Stomach (tissue), 9 donors: ENCODE measurements around the gene LHFPL3. TPM values are rescaled to one million over a fixed set of nuclear protein-coding genes. Genes with fewer than 3 reads are reported as not detected.

Experiments used
- DNase-seq, 2 donors: peaks; one replicate each; pipeline versions ENCODE4 v3.0.0 to v3.0.0-alpha.2; 2013 to 2019
- H3K27ac ChIP-seq, 5 donors: fragments of 200-600 bp in 4 of 5; sonication (generic) in 4 of 5; one replicate each; pipeline ENCODE4 v1.5.1; 2013 to 2019; ENCODE audit warnings: mild to moderate bottlenecking in 1 of 5, moderate library complexity in 1 of 5
- H3K27me3 ChIP-seq, 3 donors: fragments of 200-600 bp; sonication (generic); one replicate each; pipeline ENCODE4 v1.5.1; 2017 to 2019; ENCODE audit warnings: mixed run types in 1 of 3
- H3K36me3 ChIP-seq, 4 donors: fragments of 200-600 bp; sonication (generic); 1 replicate in 3 of 4; 2 replicates in 1 of 4; pipeline ENCODE4 v1.5.1; 2016 to 2019
- H3K4me1 ChIP-seq, 4 donors: fragments of 200-600 bp; sonication (generic); one replicate each; pipeline ENCODE4 v1.5.1; 2016 to 2019
- H3K4me3 ChIP-seq, 4 donors: fragments of 200-600 bp; sonication (generic) in 3 of 4; one replicate each; pipeline ENCODE4 v1.5.1; 2016 to 2019; ENCODE audit warnings: mild to moderate bottlenecking in 1 of 4
- H3K9me3 ChIP-seq, 4 donors: fragments of 200-600 bp; sonication (generic); one replicate each; pipeline ENCODE4 v1.5.1; 2016 to 2019
- EP300 ChIP-seq: sonication (generic); formaldehyde crosslinking; IDR thresholded peaks from one replicate; pipeline ENCODE4 v1.6.1; 2017; ENCODE audit warnings: antibody characterized with exemption
- POLR2A ChIP-seq, 4 donors: fragments of 450-650 bp; IDR thresholded peaks; one replicate each; pipeline ENCODE4 v1.6.1; 2016; ENCODE audit warnings: antibody characterized with exemption in 4 of 4, control low read depth in 2 of 4, mild to moderate bottlenecking in 1 of 4, moderate library complexity in 1 of 4
- POLR2AphosphoS5 ChIP-seq, 3 donors: sonication (generic); formaldehyde crosslinking; IDR thresholded peaks; one replicate each; pipeline ENCODE4 v1.6.1; 2016; ENCODE audit warnings: antibody characterized with exemption in 3 of 3
- WGBS, 5 donors: extraction: QIAGEN DNeasy Blood & Tissue Kit in 3 of 5; methylation state at CpG; one replicate each; pipeline versions ENCODE4 v1.1.5 to v1.1.7; 2013 to 2018; 5-methylcytosine and 5-hydroxymethylcytosine counted together
- intact Hi-C: fragments of 100-400 bp; cut with DNase I; formaldehyde crosslinking; loops from one replicate; pipeline ENCODE4 v1.15.1; 2023; ENCODE audit warnings: low total_unique reads
- polyA plus RNA-seq, 3 donors: library from polyadenylated mRNA; stranded (reverse); fragments of 200-250 nt; gene quantifications; one replicate each; pipeline ENCODE4 v1.2.3, GENCODE V29; 2013
- total RNA-seq, 5 donors: library from RNA; depleted of rRNA; stranded (reverse); fragments of >200 nt; gene quantifications; one replicate each; pipeline versions ENCODE4 v1.1.0 to v1.2.3, GENCODE V29; 2014 to 2016
- TF ChIP-seq, protein P1 (sequence below), 7 experiments: fragments of 450-650 bp in 4 of 7; fragments of 200-600 bp in 3 of 7; sonication (generic) in 3 of 7; IDR thresholded peaks; one replicate each; pipeline ENCODE4 v1.5.1; 2016 to 2019; ENCODE audit warnings: antibody characterized with exemption in 7 of 7, control low read depth in 2 of 7, mild to moderate bottlenecking in 1 of 7
- donor health status: healthy with polysubstance abuse.
- donor health status: Bipolar disorder and iron deficiency.
- donor health status: healthy.

Gene LHFPL3
- total and polyA plus RNA-seq, 8 donors, result 0.55 TPM; not detected in 7

DNA sequence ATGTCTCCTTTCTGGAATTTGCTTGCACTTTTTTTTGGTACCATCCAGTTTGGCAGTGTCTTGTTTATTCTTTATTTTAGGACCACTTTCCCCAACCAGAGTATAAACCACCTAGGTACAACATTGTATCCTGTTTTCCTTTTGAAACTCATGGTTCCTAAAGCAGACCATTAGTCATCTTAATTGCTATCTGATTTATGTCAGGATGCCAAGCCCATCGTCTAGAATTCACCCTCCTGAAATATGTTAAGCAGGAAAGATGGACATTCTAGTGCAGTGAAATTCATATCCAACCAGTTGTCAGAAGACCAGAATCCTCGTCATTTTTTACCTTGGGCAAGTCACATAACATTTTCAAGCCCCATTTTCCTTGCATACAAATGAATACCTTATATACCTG lies 462.0 kb downstream of the LHFPL3 start:
- TF ChIP-seq EP300 (no peak), POLR2AphosphoS5 (IDR thresholded peaks at IDR 0.05) (no peak), POLR2A (IDR thresholded peaks at IDR 0.05) (no peak)
- TF ChIP-seq, protein P1, sequence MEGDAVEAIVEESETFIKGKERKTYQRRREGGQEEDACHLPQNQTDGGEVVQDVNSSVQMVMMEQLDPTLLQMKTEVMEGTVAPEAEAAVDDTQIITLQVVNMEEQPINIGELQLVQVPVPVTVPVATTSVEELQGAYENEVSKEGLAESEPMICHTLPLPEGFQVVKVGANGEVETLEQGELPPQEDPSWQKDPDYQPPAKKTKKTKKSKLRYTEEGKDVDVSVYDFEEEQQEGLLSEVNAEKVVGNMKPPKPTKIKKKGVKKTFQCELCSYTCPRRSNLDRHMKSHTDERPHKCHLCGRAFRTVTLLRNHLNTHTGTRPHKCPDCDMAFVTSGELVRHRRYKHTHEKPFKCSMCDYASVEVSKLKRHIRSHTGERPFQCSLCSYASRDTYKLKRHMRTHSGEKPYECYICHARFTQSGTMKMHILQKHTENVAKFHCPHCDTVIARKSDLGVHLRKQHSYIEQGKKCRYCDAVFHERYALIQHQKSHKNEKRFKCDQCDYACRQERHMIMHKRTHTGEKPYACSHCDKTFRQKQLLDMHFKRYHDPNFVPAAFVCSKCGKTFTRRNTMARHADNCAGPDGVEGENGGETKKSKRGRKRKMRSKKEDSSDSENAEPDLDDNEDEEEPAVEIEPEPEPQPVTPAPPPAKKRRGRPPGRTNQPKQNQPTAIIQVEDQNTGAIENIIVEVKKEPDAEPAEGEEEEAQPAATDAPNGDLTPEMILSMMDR (IDR thresholded peaks at IDR 0.05), result no peak
- Histone ChIP-seq H3K27me3 (no peaks in the 10 kb centered on the region), H3K4me3 (no peak overlapping the region), H3K27ac (no peak overlapping the region), H3K36me3 (no peaks in the 10 kb centered on the region), H3K4me1 (peaks cover 0 to 8% (median 0%) of the 10 kb centered on the region in 4 donors), H3K9me3 (no peaks in the 10 kb centered on the region)
- DNase-seq, result no peak
- WGBS, 5 donors, result 43 to 61% (median 59%) methylated on average over 2 of the region's 2 CpGs
- intact Hi-C loops, result no loop called here

DNA sequence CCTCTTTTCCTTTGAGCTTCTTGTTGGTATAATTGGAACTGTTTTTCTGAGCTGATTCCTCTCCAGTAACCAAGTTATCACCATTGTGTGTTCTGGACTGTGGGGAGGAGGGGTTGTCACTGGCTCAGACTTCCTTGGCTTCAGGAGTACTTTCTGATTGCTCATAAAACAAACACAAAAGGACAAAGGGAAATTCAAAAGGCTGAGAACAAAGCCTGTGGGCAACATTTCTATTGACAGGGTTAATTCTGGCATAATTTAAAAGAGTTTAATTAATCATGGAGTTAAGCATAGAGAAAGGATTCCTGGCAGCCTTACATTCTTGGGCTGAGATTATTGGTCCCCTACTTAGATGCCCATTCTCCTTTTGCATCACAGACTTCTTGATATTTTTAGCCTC lies 462.7 kb downstream of the LHFPL3 start:
- H3K9me3 ChIP-seq, result no peaks in the 10 kb centered on the region
- TF ChIP-seq POLR2AphosphoS5 (IDR thresholded peaks at IDR 0.05) (peak in 1 of 3 donors; percentile 11), POLR2A (IDR thresholded peaks at IDR 0.05) (no peak)
- H3K36me3 ChIP-seq, result no peaks in the 10 kb centered on the region
- H3K4me3 ChIP-seq, result no peak overlapping the region
- intact Hi-C loops, result no loop called here
- H3K27ac ChIP-seq, result no peak overlapping the region
- no peaks in the 10 kb centered on the region for H3K27me3 ChIP-seq
- peak in 1 of 2 donors; percentile 18 for DNase-seq
- H3K4me1 ChIP-seq, result peaks cover 0 to 8% (median 0%) of the 10 kb centered on the region in 4 donors

DNA sequence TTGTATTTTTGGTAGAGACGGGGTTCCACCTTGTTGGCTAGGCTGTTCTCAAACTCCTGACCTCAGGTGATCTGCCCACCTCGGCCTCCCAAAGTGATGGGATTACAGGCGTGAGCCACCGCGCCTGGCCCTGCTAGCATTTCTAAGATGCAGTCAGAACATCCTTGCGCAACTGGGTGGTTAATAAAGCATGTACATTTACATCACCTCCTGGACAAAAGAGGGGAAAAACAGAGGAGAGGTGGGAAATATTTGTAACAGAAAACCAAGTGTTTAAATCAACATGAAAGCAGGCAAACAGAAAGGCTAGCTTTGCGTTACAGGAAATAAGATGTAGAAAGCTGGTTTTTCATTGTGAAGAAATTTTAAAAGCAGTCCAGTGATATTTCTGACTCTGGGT lies 464.7 kb downstream of the LHFPL3 start:
- H3K27ac ChIP-seq, result no peak overlapping the region
- no peak for DNase-seq
- no peaks in the 10 kb centered on the region for H3K27me3 ChIP-seq
- TF ChIP-seq, protein P1 (IDR thresholded peaks at IDR 0.05), result no peak
- TF ChIP-seq POLR2A (IDR thresholded peaks at IDR 0.05) (no peak), POLR2AphosphoS5 (IDR thresholded peaks at IDR 0.05) (no peak), EP300 (no peak)
- no peaks in the 10 kb centered on the region for H3K36me3 ChIP-seq
- H3K9me3 ChIP-seq, result no peaks in the 10 kb centered on the region
- H3K4me3 ChIP-seq, result no peak overlapping the region
- 83 to 89% (median 88%) methylated on average over 7 of the region's 7 CpGs for WGBS, 5 donors
- intact Hi-C loops, result no loop called here
- H3K4me1 ChIP-seq, result peaks cover 0 to 8% (median 0%) of the 10 kb centered on the region in 4 donors

DNA sequence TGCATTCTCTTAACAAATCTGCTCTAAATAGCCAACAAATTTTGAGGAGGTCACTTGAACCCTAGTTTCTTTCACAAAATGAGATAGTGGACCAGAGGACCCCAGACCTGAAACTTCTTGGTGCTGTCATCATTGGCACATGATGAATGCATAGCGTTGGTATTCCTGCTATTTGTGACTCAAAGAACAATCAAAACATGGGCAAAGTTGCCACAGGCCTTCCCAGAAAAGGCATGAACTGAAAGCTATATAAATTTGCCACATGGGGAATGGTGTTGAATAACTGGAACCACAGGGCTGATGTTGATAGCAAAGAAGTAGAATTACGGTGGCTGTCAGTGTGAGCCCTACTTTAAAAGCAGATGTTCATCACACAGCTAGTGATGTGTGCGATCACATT lies 465.8 kb downstream of the LHFPL3 start:
- TF ChIP-seq POLR2A (IDR thresholded peaks at IDR 0.05) (no peak), POLR2AphosphoS5 (IDR thresholded peaks at IDR 0.05) (no peak), EP300 (no peak)
- TF ChIP-seq, protein P1 (IDR thresholded peaks at IDR 0.05), result no peak

DNA sequence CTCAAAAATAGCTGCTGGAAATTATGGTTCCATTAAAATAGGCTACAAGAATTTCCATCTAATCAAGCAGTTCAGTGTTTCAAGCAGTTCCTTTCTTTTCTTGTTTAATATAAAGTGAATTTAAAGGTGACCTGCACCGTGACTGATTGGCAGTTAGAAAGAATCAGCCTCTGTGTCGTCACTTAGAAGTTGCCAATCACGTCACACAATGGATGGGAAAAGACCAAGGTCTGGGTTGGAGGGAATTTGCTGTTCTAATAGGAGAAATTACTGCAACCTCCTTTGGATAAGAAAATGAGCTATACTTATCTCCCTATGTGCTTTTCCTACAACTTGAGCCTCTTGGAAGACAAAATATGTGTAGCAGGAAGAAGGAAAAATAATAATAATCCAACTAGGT lies 466.2 kb downstream of the LHFPL3 start:
- H3K9me3 ChIP-seq, result no peaks in the 10 kb centered on the region
- H3K27ac ChIP-seq, result no peak overlapping the region
- TF ChIP-seq POLR2A (IDR thresholded peaks at IDR 0.05), result no peak
- no peak for TF ChIP-seq EP300
- no peak for TF ChIP-seq POLR2AphosphoS5 (IDR thresholded peaks at IDR 0.05)
- TF ChIP-seq, protein P1 (IDR thresholded peaks at IDR 0.05), result no peak
- no peaks in the 10 kb centered on the region for H3K27me3 ChIP-seq
- 60 to 87% (median 70%) methylated on average over 3 of the region's 3 CpGs for WGBS, 5 donors
- intact Hi-C loops, result no loop called here
- peaks cover 0 to 8% (median 0%) of the 10 kb centered on the region in 4 donors for H3K4me1 ChIP-seq
- DNase-seq, result no peak
- no peaks in the 10 kb centered on the region for H3K36me3 ChIP-seq
- no peak overlapping the region for H3K4me3 ChIP-seq

More for the DNA sequence above, 465.8 kb downstream of the LHFPL3 start:
- 89 to 94% (median 91%) methylated on average over 3 of the region's 3 CpGs for WGBS, 5 donors
- DNase-seq, result no peak
- no peak overlapping the region for H3K27ac ChIP-seq
- intact Hi-C loops, result no loop called here
- H3K9me3 ChIP-seq, result no peaks in the 10 kb centered on the region
- H3K27me3 ChIP-seq, result no peaks in the 10 kb centered on the region
- H3K4me3 ChIP-seq, result no peak overlapping the region
- H3K4me1 ChIP-seq, result peaks cover 0 to 8% (median 0%) of the 10 kb centered on the region in 4 donors
- H3K36me3 ChIP-seq, result no peaks in the 10 kb centered on the region
